Neutrophil (primary cell): ENCODE measurements around the gene DMKN.

Experiments
- H3K27ac ChIP-seq: fragments of 200-600 bp; sonication (generic); 2 replicates; pipeline ENCODE4 v1.5.1; 2016; ENCODE audit warnings: mild to moderate bottlenecking, moderate library complexity
- H3K27me3 ChIP-seq: fragments of 200-600 bp; sonication (generic); 2 replicates; pipeline ENCODE4 v1.6.0; 2016; ENCODE audit warnings: mild to moderate bottlenecking
- H3K36me3 ChIP-seq: fragments of 200-600 bp; sonication (generic); 2 replicates; pipeline ENCODE4 v1.5.1; 2017
- H3K4me1 ChIP-seq, 2 experiments: fragments of 200-600 bp in 1 of 2; sonication (generic) in 1 of 2; 1 replicate in 1 of 2; 2 replicates in 1 of 2; pipeline versions ENCODE4 v1.5.1 to v1.6.1; 2013 to 2016; ENCODE audit warnings: low read depth in 1 of 2, low read length in 1 of 2, mild to moderate bottlenecking in 1 of 2, moderate library complexity in 1 of 2; ENCODE audit not compliant: control insufficient read depth in 1 of 2, insufficient read depth in 1 of 2
- H3K4me3 ChIP-seq, 2 experiments: fragments of 200-600 bp in 1 of 2; sonication (generic) in 1 of 2; 1 replicate in 1 of 2; 2 replicates in 1 of 2; pipeline ENCODE4 v1.5.1; 2013 to 2016; ENCODE audit warnings: low read depth in 1 of 2, low read length in 1 of 2, mild to moderate bottlenecking in 1 of 2, moderate library complexity in 1 of 2
- H3K9me3 ChIP-seq: fragments of 200-600 bp; sonication (generic); 2 replicates; pipeline ENCODE4 v1.5.1; 2016
- TF ChIP-seq, protein P1 (sequence below): fragments of 200-600 bp; sonication (generic); IDR thresholded peaks from 2 replicates; pipeline ENCODE4 v1.5.1; 2016; ENCODE audit warnings: antibody characterized with exemption

DMKN gene

DNA sequence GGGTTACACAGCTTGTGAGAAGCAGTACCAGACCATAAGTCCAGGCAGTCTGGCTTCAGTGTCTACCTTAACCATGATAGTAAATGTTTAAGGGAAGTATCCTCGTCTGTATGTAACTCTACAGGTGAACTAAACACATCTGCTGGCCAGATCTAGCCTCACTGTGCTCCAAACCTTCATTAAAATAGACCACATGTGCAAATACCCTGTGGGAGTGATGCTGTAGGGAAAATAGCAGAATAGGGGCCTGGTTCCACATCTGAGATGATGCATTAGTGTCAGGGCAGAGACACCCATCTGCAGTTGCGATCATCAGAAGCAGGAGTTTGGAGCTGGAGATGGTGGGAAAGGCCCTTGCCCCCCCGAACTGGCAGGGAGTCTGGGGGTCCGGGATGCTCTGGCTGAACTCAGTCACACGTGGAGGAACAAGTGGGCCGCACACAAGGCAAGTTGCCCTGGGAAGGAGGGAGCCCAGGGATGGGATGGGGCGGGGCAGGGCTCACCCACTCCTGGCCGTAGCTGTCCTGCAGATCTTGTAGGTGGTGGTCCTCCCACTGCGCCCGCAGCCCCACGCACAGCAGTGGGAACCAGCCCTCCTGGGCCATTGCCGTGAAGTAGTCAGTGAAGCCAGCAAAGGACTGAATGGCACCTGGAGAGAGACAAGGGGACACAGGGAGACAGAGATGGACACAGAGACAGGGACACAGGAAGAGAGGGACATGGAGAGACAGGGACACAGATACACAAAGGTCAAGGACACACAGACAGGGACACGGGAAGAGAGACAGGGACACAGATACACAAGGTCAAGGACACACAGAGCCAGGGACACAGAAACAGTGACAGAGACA lies 39.3 kb upstream of the DMKN start:
- Histone ChIP-seq H3K9me3 (no peaks in the 10 kb centered on the region), H3K36me3 (no peaks in the 10 kb centered on the region), H3K4me1 (peaks cover 0 to 3% of the 10 kb centered on the region in 2 experiments), H3K27me3 (peaks cover 32% of the 10 kb centered on the region), H3K27ac (no peak overlapping the region), H3K4me3 (no peak overlapping the region)
- TF ChIP-seq, protein P1, sequence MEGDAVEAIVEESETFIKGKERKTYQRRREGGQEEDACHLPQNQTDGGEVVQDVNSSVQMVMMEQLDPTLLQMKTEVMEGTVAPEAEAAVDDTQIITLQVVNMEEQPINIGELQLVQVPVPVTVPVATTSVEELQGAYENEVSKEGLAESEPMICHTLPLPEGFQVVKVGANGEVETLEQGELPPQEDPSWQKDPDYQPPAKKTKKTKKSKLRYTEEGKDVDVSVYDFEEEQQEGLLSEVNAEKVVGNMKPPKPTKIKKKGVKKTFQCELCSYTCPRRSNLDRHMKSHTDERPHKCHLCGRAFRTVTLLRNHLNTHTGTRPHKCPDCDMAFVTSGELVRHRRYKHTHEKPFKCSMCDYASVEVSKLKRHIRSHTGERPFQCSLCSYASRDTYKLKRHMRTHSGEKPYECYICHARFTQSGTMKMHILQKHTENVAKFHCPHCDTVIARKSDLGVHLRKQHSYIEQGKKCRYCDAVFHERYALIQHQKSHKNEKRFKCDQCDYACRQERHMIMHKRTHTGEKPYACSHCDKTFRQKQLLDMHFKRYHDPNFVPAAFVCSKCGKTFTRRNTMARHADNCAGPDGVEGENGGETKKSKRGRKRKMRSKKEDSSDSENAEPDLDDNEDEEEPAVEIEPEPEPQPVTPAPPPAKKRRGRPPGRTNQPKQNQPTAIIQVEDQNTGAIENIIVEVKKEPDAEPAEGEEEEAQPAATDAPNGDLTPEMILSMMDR: no peak

DNA sequence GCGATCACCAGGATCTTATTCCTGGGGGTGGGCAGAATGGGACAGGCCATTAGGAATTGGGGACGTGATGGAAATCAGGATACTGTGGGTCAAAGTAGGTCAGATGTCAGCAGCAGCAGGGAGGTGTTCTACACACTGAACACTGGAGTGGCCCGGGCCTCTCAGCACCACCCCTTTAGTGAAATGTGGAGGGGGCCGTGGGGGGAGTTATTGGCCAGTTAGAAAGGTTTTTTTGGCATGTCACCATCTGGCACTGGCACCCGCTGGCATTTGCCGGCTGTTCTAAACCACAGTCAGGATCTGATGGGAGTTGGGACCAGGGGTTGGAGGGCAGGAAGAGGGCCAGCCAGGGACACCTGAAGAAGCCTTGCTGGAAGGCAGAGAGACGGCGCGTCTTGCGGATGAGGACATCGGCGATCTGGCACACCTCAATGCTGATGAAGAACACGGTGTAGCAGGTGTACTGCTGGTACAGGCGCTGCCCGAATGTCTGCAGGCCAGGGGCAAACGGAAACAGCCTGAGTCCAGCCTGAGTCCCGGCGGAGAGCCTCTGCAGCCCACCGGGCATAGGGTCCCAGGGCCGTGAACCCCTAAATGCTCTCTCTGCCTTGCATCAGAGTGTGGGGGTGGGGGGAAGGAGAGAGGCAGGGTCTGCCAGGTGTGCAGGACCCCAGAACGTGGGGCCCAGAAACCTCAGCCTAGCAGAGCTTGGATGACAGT lies 37.8 kb upstream of the DMKN start:
- no peaks in the 10 kb centered on the region for H3K9me3 ChIP-seq
- H3K36me3 ChIP-seq: no peaks in the 10 kb centered on the region
- no peak overlapping the region for H3K27ac ChIP-seq
- H3K27me3 ChIP-seq: peaks cover 17% of the 10 kb centered on the region
- peaks cover 2 to 3% of the 10 kb centered on the region in 2 experiments for H3K4me1 ChIP-seq
- TF ChIP-seq, protein P1: no peak
- H3K4me3 ChIP-seq: no peak overlapping the region

DNA sequence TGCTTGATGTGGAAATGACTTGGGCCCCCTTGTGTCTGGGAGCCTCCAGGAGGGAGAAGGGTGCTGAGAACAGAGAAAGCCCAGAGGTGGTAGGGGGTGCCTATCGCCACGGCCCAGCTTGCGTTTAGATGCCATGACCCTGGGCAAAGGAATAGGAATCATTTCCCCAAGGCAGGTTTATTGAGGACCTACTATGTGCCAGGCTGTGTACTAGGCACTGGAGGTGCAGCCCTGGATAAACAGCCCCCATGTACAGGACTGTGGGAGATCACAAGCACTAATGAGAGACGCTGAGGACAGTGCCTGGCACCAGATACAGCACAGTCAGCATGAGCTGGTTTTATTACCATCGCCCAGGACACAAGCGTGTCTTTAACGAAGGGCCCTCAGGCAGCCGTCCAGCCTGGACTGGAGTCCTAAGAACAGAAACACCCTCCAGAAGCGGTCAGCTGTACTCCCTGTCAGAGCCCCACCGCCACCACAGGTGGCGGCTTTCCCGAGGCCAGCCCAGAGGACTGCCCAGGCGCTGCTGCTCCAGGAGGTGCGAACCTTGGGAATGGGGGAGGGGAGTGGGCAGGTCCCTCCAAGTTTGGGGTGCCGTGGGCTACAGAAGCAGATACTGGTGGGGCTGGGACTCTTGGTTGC lies 36.6 kb upstream of the DMKN start:
- TF ChIP-seq, protein P1: no peak
- H3K27ac ChIP-seq: no peak overlapping the region
- H3K4me3 ChIP-seq: no peak overlapping the region
- H3K4me1 ChIP-seq: peaks cover 11 to 13% of the 10 kb centered on the region in 2 experiments
- no peaks in the 10 kb centered on the region for H3K9me3 ChIP-seq
- H3K27me3 ChIP-seq: peaks cover 5% of the 10 kb centered on the region
- H3K36me3 ChIP-seq: no peaks in the 10 kb centered on the region

DNA sequence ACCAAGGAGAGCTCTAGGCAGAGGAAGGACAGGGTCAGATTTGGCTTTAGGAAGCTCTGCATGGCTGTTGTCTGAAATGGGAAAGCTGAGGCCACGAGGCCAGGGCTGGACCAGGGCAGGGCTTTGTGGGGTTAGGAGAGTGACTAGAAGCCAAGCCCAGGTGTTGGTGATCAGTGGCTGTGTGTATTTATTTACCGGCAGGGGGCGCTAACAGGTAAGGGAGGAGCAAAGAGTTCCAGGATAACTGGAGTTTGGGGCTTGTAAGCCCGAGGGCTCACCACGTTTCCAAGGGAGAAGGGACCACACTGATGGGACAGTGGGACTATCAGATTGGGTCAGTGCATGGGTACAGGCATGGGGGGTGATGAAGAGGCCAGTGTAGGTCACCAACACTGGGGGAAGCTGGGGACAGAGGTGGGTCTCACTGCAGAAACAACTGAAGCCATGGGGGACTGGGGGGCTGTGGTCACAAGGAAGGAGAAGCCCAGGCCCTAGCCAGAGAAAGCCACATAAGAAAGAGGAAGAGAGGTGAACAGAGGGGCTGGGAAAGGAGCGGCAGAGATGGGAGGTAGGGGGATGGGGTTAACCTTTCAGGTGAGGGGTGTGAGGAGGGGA lies 35.8 kb upstream of the DMKN start:
- H3K4me1 ChIP-seq: peaks cover 15 to 16% of the 10 kb centered on the region in 2 experiments
- H3K9me3 ChIP-seq: no peaks in the 10 kb centered on the region
- H3K27me3 ChIP-seq: no peaks in the 10 kb centered on the region
- no peak overlapping the region for H3K4me3 ChIP-seq
- H3K36me3 ChIP-seq: no peaks in the 10 kb centered on the region
- no peak overlapping the region for H3K27ac ChIP-seq
- TF ChIP-seq, protein P1: peak; percentile 72

DNA sequence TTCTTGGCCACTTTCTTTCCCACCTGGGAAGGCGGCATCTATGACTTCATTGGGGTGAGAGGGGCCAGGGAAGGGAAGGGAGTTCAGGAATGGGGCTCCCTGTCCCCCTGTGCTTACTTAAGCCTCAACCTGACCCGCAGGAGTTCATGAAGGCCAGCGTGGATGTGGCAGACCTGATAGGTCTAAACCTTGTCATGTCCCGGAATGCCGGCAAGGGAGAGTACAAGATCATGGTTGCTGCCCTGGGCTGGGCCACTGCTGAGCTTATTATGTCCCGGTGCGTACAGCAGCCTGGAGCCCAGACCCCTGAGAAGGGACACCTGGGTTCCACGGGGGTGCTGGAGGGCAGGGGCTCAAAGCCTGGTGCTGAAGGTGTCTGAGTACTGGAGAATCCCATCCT lies 33.1 kb upstream of the DMKN start:
- TF ChIP-seq, protein P1: no peak
- Histone ChIP-seq H3K36me3 (no peaks in the 10 kb centered on the region), H3K27me3 (no peaks in the 10 kb centered on the region), H3K4me1 (peaks cover 15 to 16% of the 10 kb centered on the region in 2 experiments), H3K27ac (no peak overlapping the region), H3K9me3 (no peaks in the 10 kb centered on the region), H3K4me3 (no peak overlapping the region)
